Progenitor cell of endocrine pancreas (in vitro differentiated cells): ENCODE data around the gene CDC34. TPM values are rescaled to one million over a fixed set of nuclear protein-coding genes. Genes with fewer than 3 reads are reported as not detected.
A peak's percentile ranks its signal among the peaks of the same experiment; 100 is the strongest.

Experiments
- DNase-seq: peaks from one replicate; pipeline ENCODE4 v3.0.0; 2021; ENCODE audit warnings: low spot score; ENCODE audit not compliant: unreplicated experiment
- H3K27ac Mint-ChIP-seq: 2 replicates; pipeline ENCODE4 v1.8.0; 2021; ENCODE audit warnings: mild to moderate bottlenecking, moderate library complexity, mixed read lengths
- H3K27me3 Mint-ChIP-seq: 2 replicates; pipeline ENCODE4 v1.8.0; 2021; ENCODE audit warnings: mixed read lengths
- H3K36me3 Mint-ChIP-seq: 2 replicates; pipeline ENCODE4 v1.8.0; 2022; ENCODE audit warnings: mixed read lengths; ENCODE audit not compliant: insufficient read depth
- H3K4me1 Mint-ChIP-seq: 2 replicates; pipeline ENCODE4 v1.8.0; 2021; ENCODE audit warnings: low read depth, mixed read lengths
- H3K4me3 Mint-ChIP-seq: 2 replicates; pipeline ENCODE4 v1.8.0; 2021; ENCODE audit warnings: low read depth, mild to moderate bottlenecking, moderate library complexity, mixed read lengths
- H3K9me3 Mint-ChIP-seq: 2 replicates; pipeline ENCODE4 v1.8.0; 2021; ENCODE audit warnings: low read depth, mixed read lengths
- total RNA-seq: library from RNA; stranded (reverse); gene quantifications from 2 replicates; pipeline ENCODE4 v1.2.1, GENCODE V29; 2021
- TF ChIP-seq, protein P1 (sequence below): fragments of 200-600 bp; sonication (generic); IDR thresholded peaks from one replicate; pipeline ENCODE4 v1.5.0; 2021; ENCODE audit warnings: antibody characterized with exemption, mild to moderate bottlenecking; ENCODE audit not compliant: unreplicated experiment

CDC34 gene
- total RNA-seq, 1 donor from 2014 or later, result 96.9 TPM

DNA sequence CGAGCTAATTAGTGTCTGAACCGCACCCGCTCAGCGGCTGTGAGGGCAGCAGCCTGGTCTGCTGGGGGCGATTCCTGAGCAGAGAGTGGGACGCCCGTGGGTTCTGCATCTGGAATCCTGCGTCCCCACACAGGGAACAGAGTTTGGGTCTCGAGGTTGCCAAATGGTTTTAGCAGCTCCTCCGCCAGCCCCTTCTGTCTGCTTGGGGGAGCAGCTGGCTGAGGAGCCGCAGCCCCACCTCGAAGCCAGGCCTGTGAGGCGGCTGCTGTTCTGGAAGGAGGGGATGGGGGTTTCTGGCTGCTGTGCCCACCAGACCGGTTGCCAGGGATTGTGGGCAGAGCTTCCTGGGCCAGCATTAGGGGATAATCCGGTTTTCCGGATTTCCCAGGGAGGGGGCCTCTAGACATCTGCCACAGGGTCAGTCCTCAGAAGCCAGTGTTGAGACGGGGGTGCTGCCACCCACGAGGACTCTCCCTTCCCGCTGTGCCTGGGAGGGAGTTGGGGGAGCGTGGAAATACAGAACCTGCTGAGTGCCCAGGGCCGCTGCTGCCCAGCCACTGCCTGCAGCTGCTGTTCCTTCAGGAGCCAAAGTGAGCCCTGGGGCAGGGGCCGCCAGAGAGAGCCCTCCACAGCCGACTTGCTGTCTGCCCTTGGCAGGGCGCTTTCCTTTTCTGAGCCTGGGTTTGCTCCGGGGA, 2.0 kb downstream of the CDC34 start:
- TF ChIP-seq, protein P1, sequence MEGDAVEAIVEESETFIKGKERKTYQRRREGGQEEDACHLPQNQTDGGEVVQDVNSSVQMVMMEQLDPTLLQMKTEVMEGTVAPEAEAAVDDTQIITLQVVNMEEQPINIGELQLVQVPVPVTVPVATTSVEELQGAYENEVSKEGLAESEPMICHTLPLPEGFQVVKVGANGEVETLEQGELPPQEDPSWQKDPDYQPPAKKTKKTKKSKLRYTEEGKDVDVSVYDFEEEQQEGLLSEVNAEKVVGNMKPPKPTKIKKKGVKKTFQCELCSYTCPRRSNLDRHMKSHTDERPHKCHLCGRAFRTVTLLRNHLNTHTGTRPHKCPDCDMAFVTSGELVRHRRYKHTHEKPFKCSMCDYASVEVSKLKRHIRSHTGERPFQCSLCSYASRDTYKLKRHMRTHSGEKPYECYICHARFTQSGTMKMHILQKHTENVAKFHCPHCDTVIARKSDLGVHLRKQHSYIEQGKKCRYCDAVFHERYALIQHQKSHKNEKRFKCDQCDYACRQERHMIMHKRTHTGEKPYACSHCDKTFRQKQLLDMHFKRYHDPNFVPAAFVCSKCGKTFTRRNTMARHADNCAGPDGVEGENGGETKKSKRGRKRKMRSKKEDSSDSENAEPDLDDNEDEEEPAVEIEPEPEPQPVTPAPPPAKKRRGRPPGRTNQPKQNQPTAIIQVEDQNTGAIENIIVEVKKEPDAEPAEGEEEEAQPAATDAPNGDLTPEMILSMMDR, result no peak
- peak overlapping the region; percentile 82 for H3K4me3 Mint-ChIP-seq
- peaks cover 7% of the 10 kb centered on the region for H3K4me1 Mint-ChIP-seq
- no peaks in the 10 kb centered on the region for H3K27me3 Mint-ChIP-seq
- H3K27ac Mint-ChIP-seq, result peak overlapping the region; percentile 67
- DNase-seq, result no peak
- no peaks in the 10 kb centered on the region for H3K9me3 Mint-ChIP-seq
- H3K36me3 Mint-ChIP-seq, result peaks cover 3% of the 10 kb centered on the region

DNA sequence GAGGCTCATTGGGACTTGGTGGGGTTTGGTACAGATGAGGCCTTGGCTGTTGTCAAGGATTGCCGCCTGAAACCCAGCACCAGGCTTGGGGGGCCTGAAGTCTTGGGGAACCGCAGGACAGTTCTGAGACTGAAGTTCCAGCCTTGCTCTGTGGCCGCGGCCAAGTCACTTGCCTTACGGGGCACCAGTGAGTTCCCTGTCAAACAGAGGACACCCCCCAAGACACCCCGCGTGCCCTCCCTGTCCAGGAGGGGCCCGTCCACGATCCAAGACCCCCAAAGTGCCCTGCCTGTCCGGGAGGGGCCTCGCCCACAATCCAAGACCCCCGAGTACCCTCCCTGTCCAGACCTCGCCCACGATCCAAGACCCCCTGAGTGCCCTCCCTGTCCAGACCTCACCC, 2.5 kb downstream of the CDC34 start:
- TF ChIP-seq, protein P1, result no peak
- Mint-ChIP-seq H3K27me3 (no peaks in the 10 kb centered on the region), H3K4me1 (peaks cover 7% of the 10 kb centered on the region), H3K9me3 (no peaks in the 10 kb centered on the region), H3K36me3 (peaks cover 4% of the 10 kb centered on the region), H3K4me3 (peak overlapping the region; percentile 82), H3K27ac (no peak overlapping the region)
- DNase-seq, result no peak

DNA sequence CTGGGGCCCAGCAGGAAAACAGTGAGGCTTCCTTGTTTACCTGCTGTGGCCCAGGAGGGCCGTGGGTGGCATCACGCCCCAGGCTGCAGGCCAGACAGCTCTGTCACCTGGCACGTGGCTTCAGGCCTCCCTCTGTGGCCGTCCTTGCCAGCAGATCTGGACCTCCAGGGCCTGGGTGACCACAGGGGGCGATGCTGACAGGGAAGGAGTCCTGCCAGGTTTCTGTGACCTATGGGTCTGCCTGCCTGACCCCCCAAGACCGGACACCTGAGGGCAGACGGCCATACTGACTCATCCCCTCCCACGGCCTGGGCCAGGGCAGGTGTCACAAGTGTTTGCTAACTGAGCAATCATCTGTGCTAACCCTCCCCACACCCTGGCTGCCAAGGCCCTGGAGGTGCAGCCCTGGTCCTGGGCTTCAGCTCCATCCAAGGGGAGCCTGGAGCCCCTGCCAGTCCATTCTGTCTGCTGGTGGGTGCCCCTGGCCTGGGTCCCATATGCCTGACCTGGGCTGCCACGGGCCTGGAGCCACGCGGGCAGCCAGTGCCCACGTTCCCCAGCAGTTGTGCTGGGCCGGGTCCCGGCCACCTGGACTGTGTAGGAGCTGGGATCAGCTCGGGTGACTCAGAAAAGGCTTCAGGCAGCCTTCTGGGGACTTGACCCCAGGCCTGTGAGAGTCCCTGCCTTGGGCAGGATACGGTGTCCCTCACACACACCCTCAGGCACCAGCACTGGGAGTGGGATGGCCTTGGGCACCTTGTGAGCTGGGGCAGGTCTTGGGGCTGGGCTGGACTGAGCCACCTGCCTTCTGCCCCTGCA, 3.7 kb downstream of the CDC34 start:
- H3K27ac Mint-ChIP-seq, result no peak overlapping the region
- peaks cover 7% of the 10 kb centered on the region for H3K4me1 Mint-ChIP-seq
- no peaks in the 10 kb centered on the region for H3K27me3 Mint-ChIP-seq
- DNase-seq, result no peak
- H3K9me3 Mint-ChIP-seq, result no peaks in the 10 kb centered on the region
- peak overlapping the region; percentile 55 for H3K4me3 Mint-ChIP-seq
- TF ChIP-seq, protein P1, result no peak
- H3K36me3 Mint-ChIP-seq, result peaks cover 4% of the 10 kb centered on the region

DNA sequence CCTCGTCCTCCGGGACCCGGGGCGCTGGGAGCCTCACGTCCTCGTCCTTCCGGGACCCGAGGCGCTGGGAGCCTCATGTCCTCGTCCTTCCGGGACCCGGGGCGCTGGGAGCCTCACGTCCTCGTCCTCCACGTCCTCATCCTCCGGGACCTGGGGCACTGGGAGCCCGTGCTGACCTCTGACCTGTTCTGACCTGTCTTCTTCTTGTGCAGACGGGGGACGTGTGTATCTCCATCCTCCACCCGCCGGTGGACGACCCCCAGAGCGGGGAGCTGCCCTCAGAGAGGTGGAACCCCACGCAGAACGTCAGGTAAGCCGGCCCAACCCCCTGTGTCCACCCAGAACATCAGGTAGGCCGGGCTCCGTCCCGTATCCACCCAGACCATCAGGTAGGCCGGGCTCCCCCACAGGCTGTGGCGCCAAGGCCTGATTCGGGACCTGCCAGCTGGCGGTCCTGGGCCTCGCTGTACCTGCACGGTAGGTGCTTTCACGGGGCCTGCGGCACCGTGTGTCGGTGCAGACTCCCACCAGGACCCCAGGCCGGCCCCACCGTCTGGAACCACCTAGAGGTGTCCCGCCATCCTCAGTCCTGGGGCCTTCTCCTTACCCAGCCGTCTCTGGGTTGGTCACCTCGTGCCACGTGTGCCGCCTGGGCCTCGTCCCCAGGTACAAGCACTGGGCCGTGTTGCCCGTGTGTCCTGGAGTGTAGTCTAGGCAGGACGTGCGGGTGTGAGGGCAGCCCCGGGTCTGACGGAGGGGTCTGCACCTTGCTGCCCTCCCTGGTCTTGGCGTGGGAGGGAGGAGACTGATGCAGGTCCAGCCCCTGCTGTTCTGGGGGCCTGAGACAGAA, 4.7 kb downstream of the CDC34 start:
- Mint-ChIP-seq H3K4me1 (peaks cover 7% of the 10 kb centered on the region), H3K9me3 (no peaks in the 10 kb centered on the region), H3K27ac (no peak overlapping the region), H3K36me3 (peaks cover 4% of the 10 kb centered on the region), H3K27me3 (no peaks in the 10 kb centered on the region), H3K4me3 (no peak overlapping the region)
- no peak for DNase-seq
- TF ChIP-seq, protein P1, result no peak

DNA sequence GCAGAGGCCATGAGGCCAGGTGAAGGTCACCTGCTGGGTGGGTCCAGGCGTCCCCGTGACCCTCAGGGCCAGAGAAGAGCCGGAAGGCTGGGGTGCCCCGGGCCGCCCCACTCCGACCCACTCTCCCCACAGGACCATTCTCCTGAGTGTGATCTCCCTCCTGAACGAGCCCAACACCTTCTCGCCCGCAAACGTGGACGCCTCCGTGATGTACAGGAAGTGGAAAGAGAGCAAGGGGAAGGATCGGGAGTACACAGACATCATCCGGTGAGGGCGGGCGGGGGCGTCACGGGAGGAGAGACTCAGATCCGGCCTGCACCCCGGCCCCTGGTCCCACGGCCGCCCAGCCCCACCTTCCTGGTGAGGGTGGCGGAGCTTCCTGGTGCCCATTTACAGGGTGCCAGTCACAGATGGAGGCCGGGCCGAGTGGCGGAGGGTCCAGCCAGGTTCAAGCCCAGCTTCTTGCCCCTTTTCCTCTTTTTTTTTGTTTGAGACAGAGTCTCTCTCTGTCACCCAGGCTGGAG, 5.4 kb downstream of the CDC34 start:
- TF ChIP-seq, protein P1, result no peak
- Mint-ChIP-seq H3K27me3 (no peaks in the 10 kb centered on the region), H3K27ac (no peak overlapping the region), H3K9me3 (no peaks in the 10 kb centered on the region), H3K4me3 (no peak overlapping the region), H3K4me1 (peaks cover 7% of the 10 kb centered on the region), H3K36me3 (peaks cover 4% of the 10 kb centered on the region)
- no peak for DNase-seq
